Effector memory CD8-positive, alpha-beta T cell (primary cell): ENCODE results near the gene TPSD1.
A peak's percentile ranks its signal among the peaks of the same experiment; 100 is the strongest.
"Not testable (repeated sequence)": the region's sequence is repeated elsewhere in the genome, so short reads cannot be mapped to it uniquely, and the experiment has no call there.

Experiments used
- ATAC-seq: fragments of 150-1000 bp; cut with Tn5 transposase; replicated peaks from 2 replicates; pipeline ENCODE4 v1.10.0; 2021; ENCODE audit warnings: mild to moderate bottlenecking, moderate library complexity
- DNase-seq, 3 experiments: peaks; one replicate each; pipeline ENCODE4 v3.0.0; 2021
- H3K27ac Mint-ChIP-seq, 2 donors: one replicate each; pipeline ENCODE4 v1.8.0; 2022; ENCODE audit warnings: mild to moderate bottlenecking in 2 of 2, mixed read lengths in 2 of 2, moderate library complexity in 2 of 2
- H3K27me3 Mint-ChIP-seq, 2 donors: one replicate each; pipeline ENCODE4 v1.8.0; 2022; ENCODE audit warnings: mixed read lengths in 2 of 2
- H3K36me3 Mint-ChIP-seq: one replicate; pipeline ENCODE4 v1.8.0; 2022; ENCODE audit warnings: mild to moderate bottlenecking, moderate library complexity, mixed read lengths; ENCODE audit not compliant: insufficient read depth
- H3K4me1 Mint-ChIP-seq, 2 donors: one replicate each; pipeline ENCODE4 v1.8.0; 2022; ENCODE audit warnings: low read depth in 2 of 2, mixed read lengths in 2 of 2
- H3K4me3 Mint-ChIP-seq, 2 donors: one replicate each; pipeline ENCODE4 v1.8.0; 2022; ENCODE audit warnings: mild to moderate bottlenecking in 2 of 2, mixed read lengths in 2 of 2, moderate library complexity in 2 of 2
- H3K9me3 Mint-ChIP-seq, 2 donors: one replicate each; pipeline ENCODE4 v1.8.0; 2022; ENCODE audit warnings: mixed read lengths in 2 of 2
- total RNA-seq, 9 experiments: gene quantifications; one replicate each; lab custom pipeline; 2026; lab: John Stamatoyannopoulos, UW

TPSD1 gene
- 0 reads per million in 9 experiments for total RNA-seq

GRCh38 chr16:1255276-1256122, at the start of gene TPSD1:
Gene TPSD1 (plus strand): TSS chr16:1256069. CDS start chr16:1256281, 212 bp downstream.
- peaks cover 12 to 32% of the 10 kb centered on the region in 2 donors for H3K27me3 Mint-ChIP-seq
- H3K9me3 Mint-ChIP-seq, H3K4me3 Mint-ChIP-seq, H3K4me1 Mint-ChIP-seq, ATAC-seq, H3K27ac Mint-ChIP-seq, H3K36me3 Mint-ChIP-seq, DNase-seq: not testable (repeated sequence)

DNA sequence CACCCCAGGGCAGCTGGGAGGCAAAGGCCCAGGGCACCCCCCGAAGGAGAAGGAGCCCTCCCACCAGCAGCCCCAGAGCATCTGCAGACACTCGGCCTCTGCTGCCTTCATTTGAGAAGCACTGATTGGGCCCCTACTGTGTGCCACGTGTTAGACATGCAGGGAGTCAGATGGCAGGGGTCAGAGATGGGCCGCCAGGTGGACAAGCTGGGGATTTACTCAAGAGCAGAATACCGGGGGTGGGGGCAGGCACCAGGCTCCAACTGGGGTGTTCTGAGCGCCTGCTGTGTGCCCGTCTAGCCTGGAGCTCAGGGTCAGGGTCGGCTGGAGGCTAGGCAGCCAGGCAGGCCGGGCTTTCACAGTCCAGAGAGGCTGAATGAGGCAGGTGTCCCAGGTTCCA, 49.5 kb upstream of the TPSD1 start:
- no peaks in the 10 kb centered on the region for H3K36me3 Mint-ChIP-seq
- DNase-seq (no peak), ATAC-seq (no peak)
- no peaks in the 10 kb centered on the region for H3K9me3 Mint-ChIP-seq
- peaks cover 0 to 4% of the 10 kb centered on the region in 2 donors for H3K4me1 Mint-ChIP-seq
- no peak overlapping the region for H3K27ac Mint-ChIP-seq
- no peak overlapping the region for H3K4me3 Mint-ChIP-seq
- H3K27me3 Mint-ChIP-seq: peaks cover 0 to 8% of the 10 kb centered on the region in 2 donors

DNA sequence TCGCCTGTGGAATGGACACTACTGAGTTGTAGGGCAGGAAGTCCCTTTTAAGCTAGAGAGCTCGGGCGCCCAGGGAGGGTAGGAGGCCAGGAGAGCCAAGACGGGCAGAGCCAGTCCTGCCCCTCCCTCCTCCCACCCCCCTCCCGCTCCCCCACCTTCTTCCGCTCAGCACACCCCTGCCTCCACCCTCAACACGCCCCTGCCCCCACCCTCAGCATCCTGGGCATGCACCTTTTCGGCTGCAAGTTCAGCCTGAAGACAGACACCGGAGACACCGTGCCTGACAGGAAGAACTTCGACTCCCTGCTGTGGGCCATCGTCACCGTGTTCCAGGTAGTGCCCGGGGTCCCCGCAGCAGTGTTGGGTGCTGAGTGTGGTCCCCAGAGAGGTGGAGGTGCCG, 49.1 kb upstream of the TPSD1 start:
- Mint-ChIP-seq H3K27me3 (peaks cover 0 to 8% of the 10 kb centered on the region in 2 donors), H3K4me3 (peak overlapping the region in 1 of 2 donors; percentile 43), H3K9me3 (no peaks in the 10 kb centered on the region), H3K4me1 (peaks cover 0 to 4% of the 10 kb centered on the region in 2 donors), H3K36me3 (no peaks in the 10 kb centered on the region), H3K27ac (no peak overlapping the region)
- peak; percentile 42 for ATAC-seq
- DNase-seq: no peak

GRCh38 chr16:1208239-1208830, 47.5 kb upstream of the TPSD1 start:
- peak; percentile 81 for ATAC-seq
- Mint-ChIP-seq H3K36me3 (no peaks in the 10 kb centered on the region), H3K27me3 (peaks cover 0 to 8% of the 10 kb centered on the region in 2 donors), H3K4me1 (peaks cover 0 to 4% of the 10 kb centered on the region in 2 donors), H3K27ac (peak overlapping the region; percentile 49 to 82), H3K4me3 (peak overlapping the region; percentile 59 to 69), H3K9me3 (no peaks in the 10 kb centered on the region)
- no peak for DNase-seq

DNA sequence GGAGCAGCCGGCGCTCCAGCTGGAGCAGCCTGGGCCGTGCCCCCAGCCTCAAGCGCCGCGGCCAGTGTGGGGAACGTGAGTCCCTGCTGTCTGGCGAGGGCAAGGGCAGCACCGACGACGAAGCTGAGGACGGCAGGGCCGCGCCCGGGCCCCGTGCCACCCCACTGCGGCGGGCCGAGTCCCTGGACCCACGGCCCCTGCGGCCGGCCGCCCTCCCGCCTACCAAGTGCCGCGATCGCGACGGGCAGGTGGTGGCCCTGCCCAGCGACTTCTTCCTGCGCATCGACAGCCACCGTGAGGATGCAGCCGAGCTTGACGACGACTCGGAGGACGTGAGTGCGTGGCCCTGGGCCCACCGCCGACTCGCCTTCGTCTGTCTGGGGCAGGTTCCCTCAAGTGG, 46.8 kb upstream of the TPSD1 start:
- ATAC-seq (no peak), DNase-seq (no peak)
- Mint-ChIP-seq H3K27ac (no peak overlapping the region), H3K4me3 (no peak overlapping the region), H3K36me3 (no peaks in the 10 kb centered on the region), H3K9me3 (no peaks in the 10 kb centered on the region), H3K27me3 (peaks cover 0 to 8% of the 10 kb centered on the region in 2 donors), H3K4me1 (peaks cover 0 to 4% of the 10 kb centered on the region in 2 donors)

DNA sequence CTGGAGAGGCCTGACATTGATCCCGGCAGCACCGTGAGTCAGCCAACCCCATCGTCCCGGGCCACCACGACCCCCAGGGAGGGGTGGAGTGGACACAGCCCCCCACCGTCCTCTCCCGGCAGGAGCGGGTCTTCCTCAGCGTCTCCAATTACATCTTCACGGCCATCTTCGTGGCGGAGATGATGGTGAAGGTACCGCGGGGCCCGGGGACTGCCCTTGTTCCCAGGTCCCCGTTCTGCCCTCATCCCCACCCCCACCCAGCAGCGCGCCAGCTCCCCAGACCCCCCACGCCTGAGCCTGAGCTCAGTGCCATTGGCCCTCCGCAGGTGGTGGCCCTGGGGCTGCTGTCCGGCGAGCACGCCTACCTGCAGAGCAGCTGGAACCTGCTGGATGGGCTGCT, 45.4 kb upstream of the TPSD1 start:
- peaks cover 0 to 4% of the 10 kb centered on the region in 2 donors for H3K4me1 Mint-ChIP-seq
- no peak for ATAC-seq
- DNase-seq: no peak
- peaks cover 0 to 3% of the 10 kb centered on the region in 2 donors for H3K27me3 Mint-ChIP-seq
- H3K9me3 Mint-ChIP-seq: no peaks in the 10 kb centered on the region
- no peaks in the 10 kb centered on the region for H3K36me3 Mint-ChIP-seq
- no peak overlapping the region for H3K27ac Mint-ChIP-seq
- no peak overlapping the region for H3K4me3 Mint-ChIP-seq

- ATAC-seq (no peak), DNase-seq (no peak)
- Mint-ChIP-seq H3K9me3 (no peaks in the 10 kb centered on the region), H3K4me3 (no peak overlapping the region), H3K27me3 (no peaks in the 10 kb centered on the region), H3K4me1 (peaks cover 0 to 4% of the 10 kb centered on the region in 2 donors), H3K27ac (no peak overlapping the region), H3K36me3 (no peaks in the 10 kb centered on the region)
Observed at GRCh38 chr16:1211451-1212268, 44.2 kb upstream of the TPSD1 start.

DNA sequence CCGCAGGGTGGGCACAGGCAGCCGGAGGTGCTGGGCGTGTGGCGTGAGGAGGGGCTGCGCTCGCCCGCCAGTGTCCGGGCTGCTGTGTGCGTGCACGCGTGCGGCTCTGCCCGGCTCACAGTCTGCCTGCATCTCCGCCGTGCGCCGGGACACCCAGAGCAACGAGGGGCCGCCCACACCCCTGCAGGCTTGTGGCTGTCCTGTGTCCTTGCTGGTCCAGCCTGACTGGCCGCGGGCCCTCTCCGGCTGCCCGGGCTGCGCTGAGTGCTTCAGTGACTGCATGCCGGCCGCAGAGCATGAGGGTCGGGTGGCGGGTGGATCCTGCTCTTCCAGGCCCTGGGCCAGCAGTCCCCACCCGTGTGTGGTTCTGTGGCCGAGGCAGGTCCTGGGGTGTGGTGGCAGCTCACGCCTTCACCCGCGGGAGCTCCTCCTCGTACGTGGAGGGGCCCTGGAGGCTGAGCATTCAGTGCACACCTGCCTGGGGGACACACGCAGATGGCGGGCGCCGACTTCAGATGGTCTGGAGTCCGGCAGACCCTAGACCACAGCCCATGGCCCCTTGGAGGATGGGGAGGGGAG, 43.2 kb upstream of the TPSD1 start:
- Mint-ChIP-seq H3K27me3 (no peaks in the 10 kb centered on the region), H3K4me3 (no peak overlapping the region), H3K36me3 (no peaks in the 10 kb centered on the region), H3K27ac (no peak overlapping the region), H3K9me3 (no peaks in the 10 kb centered on the region), H3K4me1 (peaks cover 0 to 4% of the 10 kb centered on the region in 2 donors)
- no peak for ATAC-seq
- DNase-seq: no peak

GRCh38 chr16:1213231-1213630, 42.6 kb upstream of the TPSD1 start:
- H3K36me3 Mint-ChIP-seq: no peaks in the 10 kb centered on the region
- H3K27ac Mint-ChIP-seq: no peak overlapping the region
- no peak for ATAC-seq
- peaks cover 0 to 2% of the 10 kb centered on the region in 2 donors for H3K4me1 Mint-ChIP-seq
- H3K9me3 Mint-ChIP-seq: no peaks in the 10 kb centered on the region
- DNase-seq: no peak
- no peak overlapping the region for H3K4me3 Mint-ChIP-seq
- H3K27me3 Mint-ChIP-seq: no peaks in the 10 kb centered on the region

GRCh38 chr16:1213796-1214372, 42.0 kb upstream of the TPSD1 start:
- Mint-ChIP-seq H3K36me3 (no peaks in the 10 kb centered on the region), H3K4me1 (no peaks in the 10 kb centered on the region), H3K27me3 (no peaks in the 10 kb centered on the region), H3K27ac (no peak overlapping the region), H3K4me3 (no peak overlapping the region), H3K9me3 (no peaks in the 10 kb centered on the region)
- ATAC-seq: no peak
- no peak for DNase-seq

DNA sequence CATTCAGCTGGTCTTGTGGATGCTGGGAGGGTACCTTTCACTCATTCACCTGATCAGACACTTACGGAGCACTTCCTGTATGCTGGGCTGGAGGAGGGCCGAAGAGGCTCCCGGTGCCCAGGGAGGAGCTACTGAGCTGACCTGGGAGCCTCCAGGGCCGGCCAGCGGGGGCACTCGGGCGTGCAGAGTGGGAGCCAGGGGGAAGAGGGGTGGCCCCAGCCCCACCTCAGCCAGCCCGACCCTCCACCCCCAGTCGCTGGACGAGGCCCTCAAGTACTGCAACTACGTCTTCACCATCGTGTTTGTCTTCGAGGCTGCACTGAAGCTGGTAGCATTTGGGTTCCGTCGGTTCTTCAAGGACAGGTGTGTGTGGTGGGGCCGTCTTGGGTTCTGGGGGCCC, 41.1 kb upstream of the TPSD1 start:
- no peak for ATAC-seq
- H3K4me1 Mint-ChIP-seq: no peaks in the 10 kb centered on the region
- no peak overlapping the region for H3K27ac Mint-ChIP-seq
- H3K27me3 Mint-ChIP-seq: no peaks in the 10 kb centered on the region
- DNase-seq: no peak
- H3K9me3 Mint-ChIP-seq: no peaks in the 10 kb centered on the region
- no peak overlapping the region for H3K4me3 Mint-ChIP-seq
- no peaks in the 10 kb centered on the region for H3K36me3 Mint-ChIP-seq

- Mint-ChIP-seq H3K9me3 (no peaks in the 10 kb centered on the region), H3K27ac (no peak overlapping the region), H3K4me3 (no peak overlapping the region), H3K27me3 (no peaks in the 10 kb centered on the region), H3K4me1 (no peaks in the 10 kb centered on the region), H3K36me3 (no peaks in the 10 kb centered on the region)
- DNase-seq (no peak), ATAC-seq (no peak)
Observed at GRCh38 chr16:1215574-1216295, 40.1 kb upstream of the TPSD1 start.
